ENCODE results near the gene E2F6.

DNA sequence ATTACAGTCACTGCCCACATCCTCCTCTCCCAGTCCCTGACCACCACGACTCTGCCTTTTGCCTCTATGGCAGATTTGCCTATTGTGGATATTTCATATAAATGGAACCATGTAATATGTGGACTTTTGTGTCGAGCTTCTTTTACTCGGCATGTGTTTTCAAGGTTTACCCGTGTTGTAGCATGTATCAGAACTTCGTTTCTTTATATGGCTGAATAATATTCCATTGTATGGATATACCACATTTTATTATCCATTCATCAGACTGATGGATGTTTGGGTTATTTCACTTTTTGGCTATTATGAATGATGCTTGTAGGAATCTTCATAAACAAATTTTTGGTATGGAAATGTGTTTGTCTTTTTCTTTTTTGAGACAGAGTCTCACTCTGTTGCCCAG, 24.2 kb upstream of the E2F6 start:
- TF ChIP-seq CBX5 (IDR thresholded peaks at IDR 0.05; ENCODE audit: low read depth) (no peak), CHD1 (IDR thresholded peaks at IDR 0.05; ENCODE audit: low read depth, low read length) (no peak), ATF7 (IDR thresholded peaks at IDR 0.05; ENCODE audit: low read depth) (no peak), GABPA (IDR thresholded peaks at IDR 0.05; ENCODE audit: low read depth) (no peak), ETV6 (conservative IDR thresholded peaks at IDR 0.05 in 1 of 2, IDR thresholded peaks at IDR 0.05 in 1 of 2; ENCODE audit: borderline replicate concordance in 1 of 2, low read depth in 1 of 2) (no peak), HDAC2 (IDR thresholded peaks at IDR 0.05) (no peak), HDAC6 (IDR thresholded peaks at IDR 0.05; ENCODE audit: unreplicated experiment) (no peak), STAT3 (IDR thresholded peaks at IDR 0.05; ENCODE audit: low read depth, low read length) (no peak), ZBTB40 (IDR thresholded peaks at IDR 0.05; ENCODE audit: borderline replicate concordance) (no peak), CTCF (IDR thresholded peaks at IDR 0.05 in 2 of 3, conservative IDR thresholded peaks at IDR 0.05 in 1 of 3; ENCODE audit: control insufficient read depth in 2 of 3, extremely low read depth in 1 of 3, insufficient read depth in 1 of 3, low read depth in 3 of 3, low read length in 3 of 3) (no peak), POLR2A (IDR thresholded peaks at IDR 0.05; ENCODE audit: low read depth, low read length) (no peak), RAD21 (IDR thresholded peaks at IDR 0.05; ENCODE audit: insufficient read depth, low read depth, low read length) (no peak)
